ENCODE results near the gene RAB11FIP2.

RAB11FIP2 gene

GRCh38 chr10:117983961-117984360 is 62.8 kb downstream of the RAB11FIP2 start:
- no peak for DNase-seq (ENCODE audit: low read depth in 2 of 2)

- DNase-seq (ENCODE audit: low read depth in 2 of 2) = no peak
Measured at GRCh38 chr10:117980755-117981702, 65.7 kb downstream of the RAB11FIP2 start.

DNA sequence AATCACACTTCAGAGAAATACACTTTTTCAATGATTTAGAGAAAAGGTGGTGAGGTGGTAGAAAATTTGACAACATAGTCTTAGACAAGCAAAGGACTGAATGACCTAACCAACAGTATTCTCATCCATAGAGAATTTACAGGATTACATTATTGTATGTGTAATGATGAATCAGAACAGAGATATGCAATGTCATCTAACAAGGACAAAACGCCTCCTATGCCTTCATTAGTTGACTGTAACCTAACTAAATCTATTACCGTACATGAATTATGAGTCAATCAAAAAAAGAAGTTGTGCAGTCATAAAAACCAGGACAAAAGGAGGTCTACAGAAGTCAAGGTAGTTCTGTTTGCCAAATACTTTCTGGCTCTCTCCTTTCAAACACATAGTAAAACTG is 66.5 kb downstream of the RAB11FIP2 start:
- DNase-seq (ENCODE audit: low read depth in 2 of 2) = peak; percentile 27 to 30

- no peak for DNase-seq (ENCODE audit: low read depth in 2 of 2)
Measured at GRCh38 chr10:117972168-117972837, 74.4 kb downstream of the RAB11FIP2 start.

DNA sequence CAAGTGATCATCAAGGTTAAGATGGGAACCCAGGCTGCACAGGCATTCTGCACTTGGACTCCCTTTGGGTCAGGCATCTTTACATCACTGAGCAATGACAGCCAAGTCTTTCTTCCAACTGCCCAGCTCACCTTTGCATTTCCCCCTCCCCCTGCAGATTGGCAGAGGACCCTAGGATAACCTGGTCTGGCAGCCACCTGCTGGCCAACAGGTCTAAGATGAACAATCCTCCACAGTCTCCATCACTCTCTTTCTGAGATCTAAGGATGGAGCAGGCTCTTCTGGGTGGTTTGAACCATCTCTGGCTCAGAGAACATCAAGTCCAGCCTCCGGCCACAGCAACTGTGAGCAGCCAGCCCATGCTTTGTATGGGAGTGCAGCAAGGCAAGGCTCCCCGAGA is 75.8 kb downstream of the RAB11FIP2 start:
- DNase-seq (ENCODE audit: low read depth in 2 of 2) = no peak

DNA sequence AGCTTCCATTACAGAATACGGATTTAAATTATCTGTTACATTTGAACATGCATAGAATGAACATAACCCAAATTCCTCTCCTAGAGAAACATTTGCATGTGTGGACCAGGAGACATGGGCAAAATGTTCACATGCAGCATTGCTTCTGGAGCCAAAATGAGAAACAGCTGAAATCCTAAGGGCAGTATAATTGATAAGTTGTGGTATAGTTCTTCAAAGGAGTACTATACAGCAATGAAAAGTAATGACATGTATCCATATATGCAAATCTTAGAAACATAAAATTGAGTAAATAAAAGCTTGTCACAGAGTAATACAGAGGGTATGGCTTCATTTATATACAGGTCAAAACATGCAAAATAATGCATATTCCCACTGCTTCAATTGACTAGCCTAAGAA is 77.1 kb downstream of the RAB11FIP2 start:
- no peak for DNase-seq (ENCODE audit: low read depth in 2 of 2)

- no peak for DNase-seq (ENCODE audit: low read depth in 2 of 2)
Measured at GRCh38 chr10:117968354-117969182, 78.2 kb downstream of the RAB11FIP2 start.

DNA sequence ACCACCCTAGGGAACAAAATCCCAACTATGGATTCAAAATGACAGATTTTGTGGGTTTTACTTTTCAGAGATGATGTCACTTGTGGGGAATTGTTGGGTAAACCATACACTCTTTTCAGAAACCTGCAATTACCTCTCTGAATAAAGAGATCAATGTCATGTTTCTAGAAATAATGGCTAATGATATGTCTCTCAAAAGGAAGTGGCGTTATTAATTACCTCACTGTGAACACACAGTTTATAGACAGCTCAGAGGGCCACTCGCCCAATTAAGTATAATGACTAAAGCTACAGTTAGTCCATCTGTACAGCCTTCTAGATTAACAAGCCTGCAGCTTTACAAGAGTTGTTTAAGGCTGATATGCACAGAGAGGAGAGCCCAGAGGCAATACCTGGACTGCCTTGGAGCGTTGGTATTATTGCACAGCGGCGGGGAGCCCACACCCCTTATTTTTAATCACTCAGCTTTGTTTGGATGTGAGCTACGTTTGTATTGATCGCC is 79.5 kb downstream of the RAB11FIP2 start:
- no peak for DNase-seq (ENCODE audit: low read depth in 2 of 2)

GRCh38 chr10:117965984-117966383 is 80.8 kb downstream of the RAB11FIP2 start:
- no peak for DNase-seq (ENCODE audit: low read depth in 2 of 2)

GRCh38 chr10:117964536-117964935 is 82.2 kb downstream of the RAB11FIP2 start:
- no peak for DNase-seq (ENCODE audit: low read depth in 2 of 2)

- DNase-seq (ENCODE audit: low read depth in 2 of 2) = no peak
Measured at GRCh38 chr10:117960345-117960935, 86.3 kb downstream of the RAB11FIP2 start.

- no peak for DNase-seq (ENCODE audit: low read depth in 2 of 2)
Measured at GRCh38 chr10:117956972-117957371, 89.8 kb downstream of the RAB11FIP2 start.

GRCh38 chr10:117955176-117955575 is 91.6 kb downstream of the RAB11FIP2 start:
- DNase-seq (ENCODE audit: low read depth in 2 of 2) = no peak
